Renal cortical epithelial cell (primary cell): ENCODE results near the gene EPS8L1. TPM values are rescaled to one million over a fixed set of nuclear protein-coding genes. Genes with fewer than 3 reads are reported as not detected.
"Not testable (repeated sequence)": the region's sequence is repeated elsewhere in the genome, so short reads cannot be mapped to it uniquely, and the experiment has no call there.

Experiments used
- DNase-seq: peaks from one replicate; pipeline ENCODE4 v3.0.0-alpha.2; 2011; ENCODE audit warnings: low read depth
- total RNA-seq: library from RNA; depleted of rRNA; stranded (reverse); fragments of >200 nt; gene quantifications from 2 replicates; pipeline ENCODE4 v1.2.3, GENCODE V29; 2014

The EPS8L1 gene
- 7.0 and 40.5 TPM in 2 replicates for total RNA-seq

DNA sequence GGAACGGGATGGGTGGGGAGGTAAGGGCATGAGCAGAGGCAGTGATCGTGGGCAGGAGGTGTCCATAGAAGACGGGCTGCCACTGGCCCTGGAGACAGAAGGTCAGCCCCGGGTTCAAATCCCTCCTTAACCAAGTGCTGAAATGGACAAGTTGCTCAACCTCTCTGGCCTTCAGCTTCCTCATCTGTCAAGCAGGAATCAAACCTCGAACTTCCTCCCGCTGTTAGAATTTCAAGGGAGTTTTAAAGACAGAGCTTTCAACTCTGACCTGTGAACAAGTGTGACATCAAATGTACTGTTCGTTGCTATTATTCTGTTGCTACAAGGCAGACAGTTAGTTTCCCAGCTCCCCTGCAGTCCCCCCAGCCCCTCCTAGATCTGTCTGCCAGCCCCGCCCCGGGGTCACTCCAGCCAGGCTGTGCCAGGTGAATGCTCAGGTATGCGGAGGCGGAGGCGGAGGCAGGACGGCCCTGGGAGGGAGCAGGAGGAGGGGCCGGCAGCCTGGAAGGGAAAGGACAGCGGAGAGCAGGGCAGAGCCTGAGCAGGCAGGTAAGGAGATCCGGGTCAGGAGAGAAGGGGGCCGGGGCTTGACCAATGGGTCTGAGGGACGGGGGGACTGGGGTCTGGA, at the start of gene EPS8L1:
Gene EPS8L1 (plus strand): TSS at position 499 of the 628 bp plus-strand sequence. CDS start 576 bp downstream, outside the sequence.
- DNase-seq = peak; percentile 67

DNA sequence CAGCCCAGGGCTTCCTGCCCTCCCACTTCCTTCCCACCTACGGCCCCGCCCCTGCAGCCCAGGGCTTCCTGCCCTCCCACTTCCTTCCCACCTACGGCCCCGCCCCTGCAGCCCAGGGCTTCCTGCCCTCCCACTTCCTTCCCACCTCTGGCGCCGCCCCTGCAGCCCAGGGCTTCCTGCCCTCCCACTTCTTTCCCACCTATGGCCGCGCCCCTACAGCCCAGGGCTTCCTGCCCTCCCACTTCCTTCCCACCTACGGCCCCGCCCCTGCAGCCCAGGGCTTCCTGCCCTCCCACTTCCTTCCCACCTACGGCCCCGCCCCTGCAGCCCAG, 48.6 kb upstream of the EPS8L1 start:
- DNase-seq = not testable (repeated sequence)

DNA sequence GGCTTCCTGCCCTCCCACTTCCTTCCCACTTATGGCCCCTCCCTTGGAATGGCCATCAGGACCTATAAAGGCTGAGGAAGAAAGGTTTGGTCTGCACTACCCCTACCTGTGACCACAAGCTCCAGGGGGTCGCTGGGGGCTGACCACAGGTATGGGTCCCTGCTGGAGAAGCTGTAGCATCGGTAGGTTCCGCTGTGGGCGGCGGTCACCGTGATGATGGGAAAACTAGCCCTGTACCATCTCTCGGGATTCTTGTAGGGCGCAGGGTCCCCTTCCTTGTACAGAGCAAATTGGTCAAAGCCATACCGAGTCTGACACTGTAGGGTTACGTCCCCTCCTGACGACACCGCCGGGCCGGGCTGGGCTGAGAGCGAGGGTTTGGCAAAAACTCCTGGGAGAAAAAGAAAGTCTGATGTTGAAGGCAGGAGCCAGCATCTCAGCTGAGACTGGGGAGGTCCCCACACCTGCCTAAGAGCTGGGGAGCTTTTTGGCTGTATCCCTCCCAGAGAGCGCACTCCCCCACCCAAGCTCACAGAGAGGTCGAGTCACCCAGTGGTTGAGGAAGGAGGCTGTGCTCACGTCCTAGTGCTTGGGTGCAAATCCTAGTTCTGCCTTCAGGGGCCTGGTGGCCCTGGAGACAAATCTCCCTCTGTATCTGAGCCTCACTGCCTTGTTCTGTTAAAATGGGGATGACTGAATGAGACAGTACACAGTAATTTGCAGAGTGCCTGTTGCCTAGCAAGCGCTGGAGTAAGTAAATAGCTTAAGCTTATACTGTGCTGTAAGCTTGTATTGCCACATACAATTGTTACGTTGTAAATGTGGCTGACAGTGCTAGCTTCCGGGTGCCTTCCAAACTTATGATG, 48.0 kb upstream of the EPS8L1 start:
- no peak for DNase-seq

DNA sequence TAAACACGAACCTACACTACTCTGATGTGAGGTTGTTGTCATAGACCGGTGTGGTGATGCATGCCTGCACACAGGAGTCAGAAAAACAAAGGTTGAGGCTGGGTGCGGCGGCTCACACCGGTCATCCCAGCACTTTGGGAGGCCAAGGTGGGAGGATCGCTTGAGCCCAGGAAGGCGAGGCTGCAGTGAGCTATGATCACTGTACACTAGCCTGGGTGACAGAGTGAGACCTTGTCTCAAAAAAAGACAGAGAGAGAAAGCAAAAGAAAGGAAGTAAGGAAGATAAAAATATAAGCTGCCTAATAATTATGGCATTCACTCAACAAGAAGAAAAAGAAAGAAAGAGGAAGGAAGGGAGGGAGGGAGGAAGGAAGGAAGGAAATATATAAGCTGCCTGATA, 46.9 kb upstream of the EPS8L1 start:
- no peak for DNase-seq

DNA sequence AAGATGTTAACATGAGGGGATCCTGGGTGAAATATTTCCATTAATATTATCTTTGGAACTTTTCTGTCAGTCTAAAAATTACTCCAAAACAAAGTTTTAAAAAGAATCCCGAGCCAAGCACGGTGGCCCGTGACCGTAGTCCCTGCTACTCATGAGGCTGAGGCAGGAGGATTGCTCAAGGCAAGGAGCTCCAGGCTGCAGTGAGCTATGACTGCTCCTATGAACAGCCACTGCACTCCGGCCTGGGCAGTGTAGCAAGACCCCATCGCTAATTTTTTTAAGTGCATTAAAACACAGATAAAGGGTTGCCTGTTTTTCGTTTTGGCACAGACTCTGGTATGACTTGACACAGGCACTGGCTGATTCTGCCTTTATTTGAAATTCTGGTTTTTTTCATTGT, 44.5 kb upstream of the EPS8L1 start:
- no peak for DNase-seq

DNA sequence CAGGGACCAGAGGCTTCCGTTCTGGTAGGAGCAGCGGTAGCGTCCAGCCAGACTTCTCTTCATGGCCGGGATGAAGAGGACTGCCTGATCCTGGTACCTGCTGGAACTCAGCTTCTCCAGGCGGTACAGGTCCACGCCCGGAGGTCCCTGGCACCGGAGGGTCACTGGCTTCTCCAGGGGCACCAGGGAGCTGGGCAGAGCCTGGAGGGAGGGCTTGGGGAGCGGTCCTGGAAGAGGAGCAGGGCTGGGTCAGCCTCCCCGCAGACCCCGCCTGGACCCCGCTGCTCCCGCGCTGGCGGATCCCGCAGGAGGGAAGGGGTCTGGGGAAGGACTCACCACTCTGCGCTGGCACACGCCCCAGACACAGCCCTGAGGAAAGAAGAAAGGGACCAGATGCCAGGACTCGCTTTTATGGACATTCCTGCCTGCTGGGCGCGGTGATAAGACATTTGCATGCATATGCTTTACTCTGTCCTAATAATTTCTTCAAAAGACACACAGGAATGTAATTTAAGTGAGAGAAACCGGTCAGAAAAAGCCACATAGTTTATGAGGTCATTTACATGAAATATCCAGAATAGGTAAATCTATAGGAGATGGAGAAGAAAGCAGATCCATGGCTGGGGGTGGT, 43.4 kb upstream of the EPS8L1 start:
- no peak for DNase-seq

DNA sequence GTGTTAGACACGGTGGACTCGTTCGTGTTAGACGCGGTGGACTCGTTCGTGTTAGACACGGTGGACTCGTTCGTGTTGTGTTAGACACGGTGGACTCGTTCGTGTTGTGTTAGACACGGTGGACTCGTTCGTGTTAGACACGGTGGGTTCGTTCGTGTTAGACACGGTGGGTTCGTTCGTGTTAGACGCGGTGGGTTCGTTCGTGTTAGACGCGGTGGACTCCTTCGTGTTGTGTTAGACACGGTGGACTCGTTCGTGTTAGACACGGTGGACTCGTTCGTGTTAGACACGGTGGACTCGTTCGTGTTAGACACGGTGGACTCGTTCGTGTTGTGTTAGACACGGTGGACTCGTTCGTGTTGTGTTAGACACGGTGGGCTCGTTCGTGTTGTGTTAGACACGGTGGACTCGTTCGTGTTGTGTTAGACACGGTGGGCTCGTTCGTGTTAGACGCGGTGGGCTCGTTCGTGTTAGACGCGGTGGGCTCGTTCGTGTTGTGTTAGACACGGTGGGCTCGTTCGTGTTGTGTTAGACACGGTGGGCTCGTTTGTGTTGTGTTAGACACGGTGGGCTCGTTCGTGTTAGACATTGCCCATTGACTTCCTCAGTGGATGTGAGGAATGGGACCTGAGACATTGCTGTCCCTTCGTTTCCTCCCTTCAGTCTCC, 42.6 kb upstream of the EPS8L1 start:
- not testable (repeated sequence) for DNase-seq

DNA sequence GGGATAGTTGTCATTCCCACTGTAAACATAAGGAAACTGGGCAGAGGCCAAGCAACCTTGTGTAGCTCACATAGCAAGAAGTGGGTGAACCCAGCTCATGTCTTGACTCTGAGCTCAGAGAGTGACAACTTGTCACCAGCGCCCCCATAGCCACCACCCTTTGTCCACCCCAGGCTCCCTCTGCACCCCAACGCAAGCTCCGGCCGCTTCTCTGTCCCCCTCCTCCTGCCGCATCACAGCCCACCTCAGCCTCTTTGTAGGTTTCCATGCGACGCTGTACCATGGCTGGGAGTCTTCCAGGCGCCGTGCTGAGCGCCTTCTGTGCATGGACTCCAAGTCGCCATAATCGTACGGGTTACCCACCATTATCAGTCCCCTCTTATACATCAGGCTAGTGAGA, 40.9 kb upstream of the EPS8L1 start:
- no peak for DNase-seq

DNA sequence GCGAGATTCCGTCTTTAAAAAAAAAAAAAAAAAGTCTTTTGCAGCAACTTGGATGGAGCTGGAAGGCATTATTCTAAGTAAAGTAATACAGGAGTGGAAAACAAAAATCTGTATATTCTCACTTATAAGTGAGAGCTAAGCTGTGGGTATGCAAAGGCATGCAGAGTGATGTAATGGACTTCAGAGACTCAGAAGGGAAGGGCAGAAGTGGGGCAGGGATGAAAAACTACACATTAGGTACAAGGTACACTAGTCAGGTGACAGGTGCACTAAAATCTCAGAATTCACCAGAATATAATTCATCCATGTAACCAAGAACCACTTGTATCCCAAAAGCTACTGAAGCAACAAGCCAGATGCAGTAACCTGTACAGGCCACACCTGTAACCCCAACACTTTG, 39.6 kb upstream of the EPS8L1 start:
- DNase-seq = no peak

DNA sequence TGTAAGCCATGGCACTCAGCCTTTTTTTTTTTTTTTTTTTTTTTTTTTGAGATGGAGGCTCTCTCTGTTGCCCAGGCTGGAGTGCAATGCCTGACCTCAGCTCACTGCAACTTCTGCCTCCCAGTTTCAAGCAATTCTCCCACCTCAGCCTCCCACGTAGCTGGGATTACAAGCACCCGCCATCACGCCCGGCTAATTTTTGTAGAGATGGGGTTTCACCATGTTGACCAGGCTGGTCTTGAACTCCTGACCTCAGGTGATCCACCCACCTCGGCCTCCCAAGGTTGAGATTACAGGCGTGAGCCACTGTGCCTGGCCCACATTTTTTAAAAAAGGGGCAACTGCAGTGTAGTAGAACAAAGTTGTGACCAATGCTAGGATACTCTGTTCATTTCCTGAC, 38.1 kb upstream of the EPS8L1 start:
- not testable (repeated sequence) for DNase-seq

DNA sequence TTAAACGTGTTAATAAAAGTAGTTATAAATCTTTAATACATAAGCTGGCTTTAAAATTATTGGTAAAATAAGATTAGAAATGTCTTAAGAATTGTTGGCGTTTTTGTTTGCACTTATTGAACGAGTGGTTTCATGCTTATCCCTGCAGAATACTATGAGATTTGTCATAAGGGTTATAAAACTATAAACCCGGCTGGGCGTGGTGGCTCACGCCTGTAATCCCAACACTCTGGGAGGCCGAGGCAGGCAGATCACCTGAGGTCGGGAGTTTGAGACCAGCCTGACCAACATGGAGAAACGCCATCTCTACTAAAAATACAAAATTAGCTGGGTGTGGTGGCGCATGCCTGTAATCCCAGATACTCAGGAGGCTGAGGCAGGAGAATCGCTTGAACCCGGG, 35.0 kb upstream of the EPS8L1 start:
- not testable (repeated sequence) for DNase-seq

DNA sequence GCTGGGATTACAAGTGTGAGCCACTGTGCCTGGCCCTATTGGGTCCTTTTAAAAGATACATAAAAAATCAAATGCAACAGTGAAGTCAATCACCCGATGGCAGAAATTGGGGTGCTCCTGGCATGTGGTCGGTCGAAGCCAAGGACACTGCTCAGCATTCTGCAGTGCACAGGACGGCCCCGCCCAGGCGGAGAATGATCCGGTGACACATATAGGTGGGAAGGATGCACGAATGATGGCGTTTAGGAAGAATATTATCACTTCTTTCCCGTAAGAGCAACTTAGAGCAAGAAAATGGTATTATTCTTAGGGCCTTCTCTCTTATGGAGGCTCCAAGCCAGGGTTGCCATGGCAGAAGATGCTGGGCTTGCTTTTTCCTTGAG, 34.4 kb upstream of the EPS8L1 start:
- DNase-seq = no peak

DNA sequence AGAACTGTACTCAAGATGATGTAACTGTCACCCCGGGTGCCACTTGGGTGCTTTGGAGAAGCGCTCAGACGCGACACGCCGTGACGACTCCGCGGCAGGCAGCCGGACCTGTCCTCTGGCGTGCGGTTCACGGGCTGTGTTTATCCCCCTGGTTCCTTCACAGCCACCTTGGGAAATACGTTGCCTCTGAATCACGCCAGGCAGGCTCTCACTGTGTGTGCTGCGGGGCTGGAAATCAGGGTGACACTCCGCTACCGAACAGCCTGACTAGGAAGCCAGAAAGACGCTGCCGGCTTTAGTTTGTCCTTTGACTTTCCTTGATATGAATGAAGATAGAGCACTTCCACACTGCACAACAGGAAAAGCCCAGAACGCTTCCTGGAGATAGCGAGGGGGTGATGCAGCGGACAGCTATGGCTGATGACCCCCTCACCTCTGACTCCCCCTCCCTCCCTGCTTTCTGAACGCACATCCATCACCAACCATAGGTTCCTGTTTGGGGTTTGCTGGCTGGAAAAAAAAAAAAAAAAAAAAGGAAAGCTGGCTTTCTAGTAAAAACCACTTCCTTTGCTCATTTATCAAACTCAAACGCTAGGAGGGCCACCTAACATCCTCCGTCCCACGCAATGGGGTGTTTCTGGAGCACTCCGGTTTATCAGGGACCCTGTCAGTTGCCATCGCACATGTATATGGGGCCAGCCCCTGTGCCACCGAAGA, 33.9 kb upstream of the EPS8L1 start:
- DNase-seq = no peak

DNA sequence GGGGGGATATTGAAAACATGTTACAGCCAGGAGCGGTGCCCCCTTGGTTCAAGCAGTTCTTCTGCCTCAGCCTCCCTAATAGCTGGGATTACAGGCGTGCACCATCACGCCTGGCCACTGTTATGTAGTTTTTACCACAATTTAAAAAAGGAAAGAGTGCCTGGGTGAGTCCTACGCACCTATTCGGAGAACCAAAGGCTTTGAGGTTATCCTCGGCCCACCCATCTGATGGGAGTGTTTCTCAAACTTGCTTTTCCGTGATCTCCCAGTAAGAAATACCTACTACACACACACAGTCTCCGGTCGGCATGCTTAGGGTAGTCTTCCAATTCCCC, 33.4 kb upstream of the EPS8L1 start:
- no peak for DNase-seq

DNA sequence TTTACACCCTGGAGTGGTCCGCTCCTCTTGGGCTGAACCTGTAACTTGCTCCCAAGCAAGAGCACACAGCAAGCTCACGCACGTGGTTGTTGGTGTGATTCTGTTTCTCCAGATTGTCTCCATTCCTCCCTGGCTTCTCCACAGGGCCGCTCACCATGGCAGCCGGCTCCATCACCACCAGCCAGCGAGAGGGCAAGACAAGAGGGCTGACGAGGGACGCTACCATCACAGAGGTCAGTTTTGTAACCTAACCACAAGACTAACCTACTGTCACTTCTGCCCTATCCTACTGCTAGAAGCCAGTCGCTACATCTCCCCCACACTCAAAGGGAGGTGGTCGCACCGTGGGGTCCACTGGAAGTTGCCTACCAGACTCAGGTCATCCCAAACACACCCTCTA, 33.0 kb upstream of the EPS8L1 start:
- DNase-seq = no peak

DNA sequence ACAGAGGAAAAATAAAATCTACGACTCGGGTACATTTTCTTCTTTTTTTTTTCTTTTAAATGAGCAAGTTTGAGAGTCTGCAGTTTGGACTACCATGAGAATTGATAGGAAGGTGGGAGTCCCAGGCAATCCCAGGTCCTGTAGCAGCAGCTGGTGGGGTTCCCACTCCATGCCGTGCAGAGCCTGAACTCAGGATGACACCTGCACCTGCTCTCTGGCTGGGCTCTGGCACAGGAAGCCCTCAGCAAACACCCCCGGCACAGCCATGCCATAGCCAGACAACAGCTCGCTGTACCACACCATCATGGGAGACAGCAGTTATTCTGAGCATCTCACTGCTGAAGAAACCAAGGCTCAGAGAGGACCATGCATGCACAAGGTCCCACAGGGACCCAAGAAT, 31.4 kb upstream of the EPS8L1 start:
- DNase-seq = no peak

DNA sequence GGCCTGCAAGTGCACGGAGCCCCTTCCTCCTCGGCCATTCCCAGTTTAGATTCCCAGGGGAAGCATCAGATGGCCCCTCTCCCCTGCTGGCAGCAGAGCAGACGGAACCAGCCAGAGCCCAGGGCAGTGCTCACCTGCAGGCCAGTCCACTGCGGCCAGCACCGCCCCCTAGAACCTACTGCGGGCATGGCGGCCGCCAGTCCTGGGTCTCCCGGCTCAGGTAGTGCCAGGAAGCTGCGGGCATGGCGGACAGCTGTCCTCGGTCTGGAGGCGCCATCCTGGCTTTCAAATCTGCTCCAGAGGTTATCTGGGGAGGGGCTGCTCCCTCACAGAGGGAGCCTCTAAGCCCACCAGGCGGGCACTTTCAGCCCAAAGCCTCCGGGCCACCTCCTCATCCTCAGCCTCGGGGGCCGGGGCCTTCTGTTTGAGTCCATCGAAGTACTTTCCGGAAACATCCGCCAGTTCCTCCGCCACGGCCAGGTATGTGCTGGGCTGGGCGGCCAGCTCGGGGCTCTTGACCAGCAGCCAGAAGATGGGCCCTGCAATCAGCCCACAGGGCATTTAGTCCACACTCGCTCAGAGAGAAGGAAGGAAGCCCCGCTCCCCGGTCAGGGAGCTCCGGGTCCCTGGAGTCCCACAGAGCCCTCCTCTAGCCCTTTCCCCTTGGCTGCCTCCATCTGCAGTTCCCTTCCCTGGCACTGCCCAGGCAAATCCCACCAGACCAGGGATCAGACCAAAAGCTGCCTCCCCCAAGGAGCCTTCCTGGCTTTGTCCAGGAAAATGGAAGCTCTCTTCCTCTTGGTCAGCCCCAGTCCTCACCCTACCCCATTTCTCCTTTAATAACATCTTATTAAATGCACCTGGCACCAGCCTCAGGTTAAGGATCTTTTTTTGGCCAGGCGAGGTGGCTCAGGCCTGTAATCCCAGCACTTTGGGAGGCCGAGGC, 30.6 kb upstream of the EPS8L1 start:
- no peak for DNase-seq

DNA sequence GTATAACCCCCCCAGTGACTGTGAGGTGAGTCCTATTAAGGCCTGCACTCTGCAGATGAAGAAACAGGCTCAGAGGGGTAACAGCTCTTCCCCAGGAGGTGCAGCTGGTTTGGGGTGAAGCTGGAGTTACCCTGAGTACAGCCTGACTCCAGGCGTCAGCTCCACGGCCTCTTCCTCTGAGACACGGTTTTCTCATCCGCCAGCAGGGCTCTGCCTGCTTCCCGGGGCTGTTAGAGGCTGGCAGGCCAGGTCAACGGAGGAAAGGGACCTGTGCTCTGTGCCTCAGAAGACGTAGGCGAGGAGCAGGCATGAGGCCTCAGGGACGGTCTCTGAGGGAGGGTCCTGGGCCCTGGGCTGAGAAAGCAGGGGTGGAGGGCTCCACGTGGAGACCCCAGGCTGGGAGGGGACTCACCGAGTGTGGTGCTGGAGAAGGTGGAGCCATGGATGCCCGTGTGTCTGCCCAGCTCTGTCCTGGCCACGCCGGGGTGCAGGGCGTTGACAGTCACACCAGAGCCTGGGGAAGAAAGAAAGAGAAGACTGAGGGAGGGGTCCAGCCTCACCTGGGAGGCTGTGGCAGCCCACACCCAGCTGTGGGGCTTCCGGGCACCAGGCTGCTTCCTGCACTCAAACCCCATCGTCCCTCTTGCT, 28.6 kb upstream of the EPS8L1 start:
- DNase-seq = no peak

DNA sequence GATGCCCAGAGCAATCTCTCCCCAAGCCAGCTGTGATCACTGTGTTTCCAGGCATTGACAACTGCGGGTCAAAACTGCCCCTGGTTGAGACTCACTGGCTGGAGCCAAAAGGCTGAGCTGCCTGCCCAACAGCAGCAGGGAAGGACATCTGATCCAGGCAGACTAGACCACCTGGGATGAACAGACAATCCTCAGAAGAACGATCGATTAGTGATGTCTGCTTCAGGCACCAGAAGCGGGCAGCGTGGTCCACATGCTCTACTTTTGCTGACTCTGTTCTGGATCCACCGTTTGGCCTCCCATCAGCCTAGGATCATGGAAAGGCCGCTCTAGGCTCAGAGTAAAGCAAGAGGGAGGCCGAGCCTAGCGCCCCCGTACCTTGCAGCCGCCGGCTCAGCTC, 27.7 kb upstream of the EPS8L1 start:
- no peak for DNase-seq

DNA sequence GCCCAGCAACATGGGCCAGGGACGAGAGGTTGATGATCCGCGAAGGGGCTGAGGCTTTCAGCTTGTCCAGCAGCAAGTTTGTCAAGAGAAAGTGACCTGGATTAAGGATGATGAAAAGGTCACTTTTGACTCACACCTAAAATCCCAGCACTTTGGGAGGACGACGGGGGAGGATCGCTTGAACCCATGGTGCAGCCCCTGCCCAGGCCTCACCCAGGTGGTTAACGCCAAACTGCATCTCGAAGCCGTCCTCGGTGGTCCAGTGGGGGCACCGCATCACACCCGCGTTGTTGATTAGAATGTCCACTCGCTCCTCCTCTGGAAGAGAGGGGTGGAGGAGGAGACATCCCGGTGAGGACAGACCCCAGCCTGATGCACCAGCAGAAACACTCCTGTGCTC, 27.2 kb upstream of the EPS8L1 start:
- no peak for DNase-seq
